ENCODE data around the gene MEIS3. TPM values are rescaled to one million over a fixed set of nuclear protein-coding genes. Genes with fewer than 3 reads are reported as not detected.

The MEIS3 gene
- total and polyA plus RNA-seq, 4 donors, result 3.8 to 10.2 (median 7.9) TPM

- no peak for TF ChIP-seq CTCF (IDR thresholded peaks at IDR 0.05; ENCODE audit: control extremely low read depth, extremely low read depth)
- H3K4me1 ChIP-seq (ENCODE audit: control insufficient read depth in 5 of 5, insufficient read depth in 5 of 5, low read length in 5 of 5), result peaks cover 0 to 11% (median 2%) of the 10 kb centered on the region in 5 donors
- H3K9me3 ChIP-seq (ENCODE audit: control insufficient read depth in 4 of 4, insufficient read depth in 3 of 4, low read length in 3 of 4), result peaks cover 0 to 4% (median 0%) of the 10 kb centered on the region in 4 donors
- DNase-seq (no peak), ATAC-seq (ENCODE audit: insufficient read depth, low FRiP score) (no peak)
- H3K27me3 ChIP-seq (ENCODE audit: control insufficient read depth in 3 of 3, insufficient read depth in 3 of 3, low read length in 2 of 3), result peaks cover 0 to 62% (median 36%) of the 10 kb centered on the region in 3 donors
- H3K27ac ChIP-seq (ENCODE audit: low read depth in 1 of 2, low read length in 1 of 2), result no peak overlapping the region
- H3K36me3 ChIP-seq (ENCODE audit: control insufficient read depth in 4 of 4, insufficient read depth in 4 of 4, low read length in 4 of 4), result no peaks in the 10 kb centered on the region
- WGBS, 2 donors, result 11 to 14% methylated on average over 19 of the region's 19 CpGs
- H3K9ac ChIP-seq (ENCODE audit: insufficient read depth in 1 of 2, low read length in 2 of 2), result no peak overlapping the region
- no peak overlapping the region for H3K4me3 ChIP-seq
Measured at GRCh38 chr19:47423203-47423882, 4.0 kb upstream of the MEIS3 start.

- WGBS, 2 donors, result 0 to 2% methylated on average over 1 of the region's 1 CpG
- Histone ChIP-seq H3K4me1 (ENCODE audit: control insufficient read depth in 5 of 5, insufficient read depth in 5 of 5, low read length in 5 of 5) (peaks cover 0 to 11% (median 0%) of the 10 kb centered on the region in 5 donors), H3K27me3 (ENCODE audit: control insufficient read depth in 3 of 3, insufficient read depth in 3 of 3, low read length in 2 of 3) (peaks cover 0 to 69% (median 36%) of the 10 kb centered on the region in 3 donors), H3K27ac (ENCODE audit: low read depth in 1 of 2, low read length in 1 of 2) (no peak overlapping the region), H3K36me3 (ENCODE audit: control insufficient read depth in 4 of 4, insufficient read depth in 4 of 4, low read length in 4 of 4) (no peaks in the 10 kb centered on the region), H3K4me3 (no peak overlapping the region), H3K9ac (ENCODE audit: insufficient read depth in 1 of 2, low read length in 2 of 2) (no peak overlapping the region), H3K9me3 (ENCODE audit: control insufficient read depth in 4 of 4, insufficient read depth in 3 of 4, low read length in 3 of 4) (peaks cover 0 to 4% (median 0%) of the 10 kb centered on the region in 4 donors)
- ATAC-seq (ENCODE audit: insufficient read depth, low FRiP score), result no peak
- DNase-seq, result no peak
- TF ChIP-seq CTCF (IDR thresholded peaks at IDR 0.05; ENCODE audit: control extremely low read depth, extremely low read depth), result no peak
Measured at GRCh38 chr19:47422417-47423163, 3.3 kb upstream of the MEIS3 start.

- Histone ChIP-seq H3K27ac (ENCODE audit: low read depth in 1 of 2, low read length in 1 of 2) (no peak overlapping the region), H3K4me3 (no peak overlapping the region), H3K9me3 (ENCODE audit: control insufficient read depth in 4 of 4, insufficient read depth in 3 of 4, low read length in 3 of 4) (peaks cover 0 to 4% (median 0%) of the 10 kb centered on the region in 4 donors), H3K9ac (ENCODE audit: insufficient read depth in 1 of 2, low read length in 2 of 2) (no peak overlapping the region), H3K36me3 (ENCODE audit: control insufficient read depth in 4 of 4, insufficient read depth in 4 of 4, low read length in 4 of 4) (no peaks in the 10 kb centered on the region), H3K4me1 (ENCODE audit: control insufficient read depth in 5 of 5, insufficient read depth in 5 of 5, low read length in 5 of 5) (peaks cover 0 to 11% (median 0%) of the 10 kb centered on the region in 5 donors), H3K27me3 (ENCODE audit: control insufficient read depth in 3 of 3, insufficient read depth in 3 of 3, low read length in 2 of 3) (peaks cover 0 to 73% (median 36%) of the 10 kb centered on the region in 3 donors)
- no peak for TF ChIP-seq CTCF (IDR thresholded peaks at IDR 0.05; ENCODE audit: control extremely low read depth, extremely low read depth)
- DNase-seq (no peak), ATAC-seq (ENCODE audit: insufficient read depth, low FRiP score) (no peak)
- 2 to 3% methylated on average over 30 to 31 of the region's 31 CpGs for WGBS, 2 donors
Measured at GRCh38 chr19:47421844-47422395, 2.6 kb upstream of the MEIS3 start.
